WERI-Rb-1 (cell line): ENCODE measurements around the gene SCO1.

Experiments used
- DNase-seq: peaks from one replicate; pipeline ENCODE4 v3.0.0-alpha.2; 2020
- H3K27ac ChIP-seq: fragments of 250-450 bp; sonication (Bioruptor Pico); 2 replicates; pipeline ENCODE4 v1.5.1; 2020; ENCODE audit warnings: mild to moderate bottlenecking, moderate library complexity
- H3K27me3 ChIP-seq: fragments of 250-450 bp; sonication (Bioruptor Pico); 2 replicates; pipeline ENCODE4 v1.5.1; 2021; ENCODE audit warnings: mild to moderate bottlenecking, low read depth, moderate library complexity; ENCODE audit not compliant: insufficient read depth, severe bottlenecking
- H3K36me3 ChIP-seq: fragments of 250-450 bp; sonication (Bioruptor Pico); 2 replicates; pipeline ENCODE4 v1.5.1; 2020; ENCODE audit warnings: mild to moderate bottlenecking, moderate library complexity
- H3K4me3 ChIP-seq: 2 replicates; pipeline ENCODE4 v1.5.1; 2011; ENCODE audit warnings: low read depth, mild to moderate bottlenecking, control low read depth, low read length
- H3K9me3 ChIP-seq: fragments of 250-450 bp; sonication (Bioruptor Pico); 2 replicates; pipeline ENCODE4 v1.5.1; 2021; ENCODE audit warnings: mild to moderate bottlenecking, moderate library complexity; ENCODE audit not compliant: severe bottlenecking
- TF ChIP-seq, protein P1 (sequence below): IDR thresholded peaks from 2 replicates; pipeline ENCODE4 v1.5.1; 2011; ENCODE audit warnings: low read depth, mild to moderate bottlenecking, control low read depth, inconsistent platforms, low read length

The SCO1 gene

DNA sequence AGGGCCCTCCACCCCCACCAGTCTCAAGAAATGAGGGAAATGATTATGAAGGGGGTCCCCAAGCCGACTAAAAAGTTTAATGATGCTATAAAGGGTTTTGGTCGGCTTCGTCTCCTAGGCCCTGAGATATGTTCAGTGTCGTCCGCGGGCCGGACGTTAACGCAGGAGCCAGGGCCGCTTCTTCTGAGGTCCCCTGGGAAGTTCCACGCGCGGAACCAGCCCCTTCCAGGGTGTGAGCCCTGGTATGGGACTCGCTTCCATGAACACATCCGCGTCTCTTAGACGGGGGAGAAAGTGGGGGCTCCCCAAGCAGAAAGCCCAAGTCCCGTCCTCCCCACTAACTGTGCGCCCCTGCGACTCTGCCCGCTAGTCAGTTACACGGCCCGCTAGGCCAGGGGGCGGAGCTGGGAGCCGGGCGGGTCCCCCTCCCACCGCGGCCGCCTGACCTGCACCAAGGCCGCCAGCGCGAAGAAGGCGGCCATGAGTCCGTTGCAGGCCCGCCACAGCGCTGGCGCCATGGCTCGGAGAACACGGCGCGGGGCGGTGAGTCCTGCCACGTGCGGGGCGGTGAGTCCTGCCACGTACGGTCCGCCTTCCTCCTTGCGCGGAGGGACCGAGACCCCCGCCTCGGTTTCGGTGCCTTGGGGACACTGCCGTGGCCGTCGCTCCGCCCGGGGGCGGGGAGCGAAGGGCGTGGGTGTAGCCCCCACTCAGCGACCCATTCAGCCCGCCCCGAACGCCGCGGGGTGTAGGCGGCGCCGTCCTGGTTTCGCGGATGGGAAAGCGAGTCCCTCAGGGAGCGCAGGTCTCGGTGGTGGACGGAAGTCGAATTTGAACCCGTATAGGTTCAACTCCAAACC lies 32.2 kb upstream of the SCO1 start, which contains the start of gene TMEM220:
Gene TMEM220 (minus strand): TSS at position 690 of the 860 bp plus-strand sequence. CDS start 172 bp downstream, at position 518.
- H3K27ac ChIP-seq = peak within 1 kb of the TSS; percentile 72
- H3K36me3 ChIP-seq = no peaks in the 10 kb centered on the region
- peak within 1 kb of the TSS; percentile 35 for H3K4me3 ChIP-seq
- no peaks in the 10 kb centered on the region for H3K27me3 ChIP-seq
- TF ChIP-seq, protein P1, sequence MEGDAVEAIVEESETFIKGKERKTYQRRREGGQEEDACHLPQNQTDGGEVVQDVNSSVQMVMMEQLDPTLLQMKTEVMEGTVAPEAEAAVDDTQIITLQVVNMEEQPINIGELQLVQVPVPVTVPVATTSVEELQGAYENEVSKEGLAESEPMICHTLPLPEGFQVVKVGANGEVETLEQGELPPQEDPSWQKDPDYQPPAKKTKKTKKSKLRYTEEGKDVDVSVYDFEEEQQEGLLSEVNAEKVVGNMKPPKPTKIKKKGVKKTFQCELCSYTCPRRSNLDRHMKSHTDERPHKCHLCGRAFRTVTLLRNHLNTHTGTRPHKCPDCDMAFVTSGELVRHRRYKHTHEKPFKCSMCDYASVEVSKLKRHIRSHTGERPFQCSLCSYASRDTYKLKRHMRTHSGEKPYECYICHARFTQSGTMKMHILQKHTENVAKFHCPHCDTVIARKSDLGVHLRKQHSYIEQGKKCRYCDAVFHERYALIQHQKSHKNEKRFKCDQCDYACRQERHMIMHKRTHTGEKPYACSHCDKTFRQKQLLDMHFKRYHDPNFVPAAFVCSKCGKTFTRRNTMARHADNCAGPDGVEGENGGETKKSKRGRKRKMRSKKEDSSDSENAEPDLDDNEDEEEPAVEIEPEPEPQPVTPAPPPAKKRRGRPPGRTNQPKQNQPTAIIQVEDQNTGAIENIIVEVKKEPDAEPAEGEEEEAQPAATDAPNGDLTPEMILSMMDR = no peak
- DNase-seq = peak; percentile 55
- no peaks in the 10 kb centered on the region for H3K9me3 ChIP-seq

DNA sequence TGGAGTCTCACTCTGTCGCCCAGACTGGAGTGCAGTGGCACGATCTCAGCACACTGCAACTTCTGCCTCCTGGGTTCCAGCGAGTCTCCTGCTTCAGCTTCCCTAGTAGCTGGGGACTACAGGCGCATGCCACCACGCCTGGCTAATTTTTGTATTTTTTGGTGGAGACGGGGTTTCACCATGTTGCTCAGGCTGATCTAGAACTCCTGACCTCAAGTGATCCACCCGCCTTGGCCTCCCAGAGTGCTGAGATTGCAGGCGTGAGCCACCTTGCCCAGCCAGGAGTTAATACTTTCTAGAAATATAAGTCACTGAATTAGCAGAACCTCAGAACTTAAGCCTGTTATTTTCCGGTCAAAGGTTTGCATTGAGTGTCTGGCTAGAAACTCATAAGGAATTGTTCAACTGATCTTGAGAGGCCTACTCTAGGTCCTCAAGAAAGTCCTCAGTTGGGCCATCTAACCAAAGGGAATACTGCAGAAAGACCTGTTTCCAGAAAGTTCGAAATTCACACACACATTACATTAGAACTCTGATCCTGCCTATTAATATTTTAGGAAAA lies 31.1 kb upstream of the SCO1 start:
- no peaks in the 10 kb centered on the region for H3K27me3 ChIP-seq
- TF ChIP-seq, protein P1 = no peak
- DNase-seq = no peak
- H3K4me3 ChIP-seq = no peak overlapping the region
- no peaks in the 10 kb centered on the region for H3K9me3 ChIP-seq
- H3K27ac ChIP-seq = no peak overlapping the region
- no peaks in the 10 kb centered on the region for H3K36me3 ChIP-seq

DNA sequence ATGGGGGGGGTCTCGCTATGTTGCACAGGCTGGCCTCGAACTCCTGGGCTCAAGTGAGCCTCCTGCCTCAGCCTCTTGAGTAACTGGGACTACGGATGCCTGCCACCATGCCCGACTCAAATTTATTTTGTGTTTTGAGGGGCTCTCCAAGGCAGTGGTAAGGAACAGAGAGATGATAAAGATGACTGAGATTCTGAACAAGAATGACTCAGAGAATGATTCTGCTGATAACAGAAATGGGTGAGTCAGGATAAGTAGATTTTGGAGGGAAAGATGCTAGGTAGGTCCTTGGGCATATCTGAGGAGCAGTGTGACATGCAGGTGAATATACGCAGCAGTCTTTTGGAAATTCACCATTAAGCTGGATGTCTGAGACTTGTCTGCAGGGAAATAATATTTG lies 29.9 kb upstream of the SCO1 start:
- H3K9me3 ChIP-seq = no peaks in the 10 kb centered on the region
- H3K4me3 ChIP-seq = no peak overlapping the region
- no peaks in the 10 kb centered on the region for H3K27me3 ChIP-seq
- TF ChIP-seq, protein P1 = no peak
- DNase-seq = no peak
- H3K27ac ChIP-seq = no peak overlapping the region
- H3K36me3 ChIP-seq = no peaks in the 10 kb centered on the region

DNA sequence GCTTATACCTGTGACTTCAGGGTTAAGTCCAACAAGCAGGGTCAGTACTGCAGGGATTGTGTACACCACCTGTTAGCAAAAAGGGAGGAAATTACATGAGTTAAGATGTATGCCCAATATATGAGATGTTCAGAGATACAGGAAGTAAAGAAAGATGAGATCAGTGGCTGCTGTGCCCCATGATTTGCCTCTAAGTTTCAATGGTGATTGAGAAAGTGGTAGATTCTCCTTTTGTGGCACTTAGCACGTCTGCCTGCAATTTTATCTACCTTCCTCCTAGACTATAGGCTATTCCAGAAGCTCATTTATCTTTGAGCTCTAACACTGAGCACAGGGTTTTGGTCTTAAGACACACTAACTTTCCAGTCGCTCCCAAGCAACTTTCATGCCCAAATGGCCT lies 28.9 kb upstream of the SCO1 start:
- TF ChIP-seq, protein P1 = no peak
- no peak overlapping the region for H3K4me3 ChIP-seq
- H3K36me3 ChIP-seq = no peaks in the 10 kb centered on the region
- DNase-seq = no peak
- H3K27me3 ChIP-seq = no peaks in the 10 kb centered on the region
- H3K27ac ChIP-seq = no peak overlapping the region
- no peaks in the 10 kb centered on the region for H3K9me3 ChIP-seq

DNA sequence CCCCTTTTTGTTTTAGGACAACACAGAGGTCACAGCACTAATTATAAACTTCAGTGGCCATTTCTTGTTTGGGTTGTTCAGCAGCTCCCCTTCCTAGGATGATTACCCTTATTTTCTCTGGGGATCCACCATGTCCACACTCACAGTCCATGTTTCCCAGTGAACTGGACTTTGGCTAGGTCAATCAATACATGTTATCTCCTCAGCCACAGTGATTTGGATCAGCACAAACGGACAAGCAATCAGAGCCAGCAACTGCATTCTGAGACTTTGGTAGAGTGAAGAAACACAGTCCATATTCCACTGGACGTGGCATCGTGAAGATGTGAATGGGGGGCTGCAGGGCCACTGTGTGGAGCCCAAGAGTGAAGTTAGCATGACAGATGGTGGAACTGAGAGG lies 27.9 kb upstream of the SCO1 start:
- Histone ChIP-seq H3K9me3 (no peaks in the 10 kb centered on the region), H3K27me3 (no peaks in the 10 kb centered on the region), H3K27ac (no peak overlapping the region), H3K4me3 (no peak overlapping the region), H3K36me3 (no peaks in the 10 kb centered on the region)
- TF ChIP-seq, protein P1 = no peak
- DNase-seq = no peak
